CD4-positive, alpha-beta T cell treated with Interleukin-6 at 100 ng/mL for 8 hours (primary cell): Measurements from ENCODE around the gene PPM1G.
"Not testable (repeated sequence)": the region's sequence is repeated elsewhere in the genome, so short reads cannot be mapped to it uniquely, and the experiment has no call there.

Experiments
- DNase-seq: peaks from one replicate; pipeline ENCODE4 v3.0.0-alpha.2; 2020; ENCODE audit warnings: mixed read lengths, low spot score

PPM1G gene

GRCh38 chr2:27375513-27376099, 33.8 kb downstream of the PPM1G start:
- no peak for DNase-seq

GRCh38 chr2:27373567-27373966, 35.8 kb downstream of the PPM1G start:
- no peak for DNase-seq

GRCh38 chr2:27372937-27373336, 36.5 kb downstream of the PPM1G start:
- no peak for DNase-seq

GRCh38 chr2:27370816-27371620, 38.4 kb downstream of the PPM1G start:
- DNase-seq = no peak

DNA sequence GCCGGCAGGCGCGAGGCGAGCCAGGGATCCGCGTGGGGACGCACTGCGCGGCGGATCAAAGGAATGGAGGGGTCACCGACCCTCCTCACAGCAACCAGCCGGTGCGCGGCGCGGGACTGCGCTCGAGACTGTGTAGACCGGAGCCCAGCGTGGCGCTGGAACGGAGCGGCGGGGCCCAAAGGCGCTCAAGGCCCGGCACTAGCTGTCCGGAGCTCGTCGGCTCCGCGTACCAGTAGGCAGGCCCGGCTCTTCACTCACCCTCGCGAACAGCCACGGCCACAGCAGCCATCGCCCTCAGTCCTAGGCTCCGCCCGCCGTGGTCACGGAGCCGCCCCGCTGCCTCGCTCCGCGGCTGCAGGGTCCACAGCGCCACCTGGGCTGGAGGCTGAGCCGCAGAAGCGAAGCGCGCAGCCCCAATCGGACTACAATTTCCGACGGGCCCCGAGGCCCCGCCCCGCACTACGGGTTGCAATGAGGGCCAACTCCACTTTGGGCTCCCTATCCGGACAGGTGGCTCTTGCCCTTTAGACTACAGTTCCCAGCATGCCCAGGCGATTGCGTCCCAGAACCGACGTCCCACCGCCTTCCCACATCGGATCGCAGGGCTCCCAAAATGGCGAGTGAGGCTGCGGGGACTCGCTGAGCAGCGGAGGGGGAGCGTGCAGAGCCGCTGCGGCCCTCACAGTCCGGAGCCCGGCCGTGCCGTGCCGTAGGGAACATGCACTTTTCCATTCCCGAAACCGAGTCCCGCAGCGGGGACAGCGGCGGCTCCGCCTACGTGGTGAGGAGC, 39.2 kb downstream of the PPM1G start, which contains the start of the genes EIF2B4 and SNX17:
EIF2B4 (minus strand) TSS at position 313 of the 790 bp plus-strand sequence; CDS start at position 289, 24 bp downstream.
SNX17 (plus strand) TSS at position 591 of the 790 bp plus-strand sequence; CDS start at position 719, 128 bp downstream.
- DNase-seq = peak; percentile 99

DNA sequence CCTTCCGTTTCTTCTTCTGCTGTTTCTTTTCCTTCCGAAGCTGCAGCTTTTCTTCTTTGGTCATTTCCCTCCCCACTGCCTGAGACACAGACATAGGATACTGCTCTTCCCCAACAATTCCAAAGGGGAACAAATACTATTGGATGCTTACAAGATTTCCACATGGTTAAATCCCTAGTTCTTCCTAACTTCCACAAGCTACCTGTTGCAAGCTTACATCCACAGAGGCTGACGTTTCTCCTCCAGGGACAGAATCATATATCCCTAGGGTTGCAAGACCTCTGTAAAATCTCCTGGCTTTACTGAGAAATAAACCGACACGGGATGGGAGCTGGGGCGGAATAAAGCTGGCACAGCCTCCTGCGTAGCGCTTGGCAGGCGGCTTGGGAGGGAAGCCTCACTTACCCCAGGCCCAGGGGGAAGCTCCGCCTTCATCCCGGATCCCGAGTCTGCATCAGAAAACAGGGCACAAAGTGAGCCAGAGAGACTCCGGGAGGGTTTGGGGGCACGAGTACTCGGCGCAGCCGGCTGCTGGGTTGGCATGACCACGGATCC, 39.8 kb downstream of the PPM1G start:
- DNase-seq = no peak

- no peak for DNase-seq
These were observed 45.5 kb downstream of the PPM1G start for GRCh38 chr2:27363933-27364332.

DNA sequence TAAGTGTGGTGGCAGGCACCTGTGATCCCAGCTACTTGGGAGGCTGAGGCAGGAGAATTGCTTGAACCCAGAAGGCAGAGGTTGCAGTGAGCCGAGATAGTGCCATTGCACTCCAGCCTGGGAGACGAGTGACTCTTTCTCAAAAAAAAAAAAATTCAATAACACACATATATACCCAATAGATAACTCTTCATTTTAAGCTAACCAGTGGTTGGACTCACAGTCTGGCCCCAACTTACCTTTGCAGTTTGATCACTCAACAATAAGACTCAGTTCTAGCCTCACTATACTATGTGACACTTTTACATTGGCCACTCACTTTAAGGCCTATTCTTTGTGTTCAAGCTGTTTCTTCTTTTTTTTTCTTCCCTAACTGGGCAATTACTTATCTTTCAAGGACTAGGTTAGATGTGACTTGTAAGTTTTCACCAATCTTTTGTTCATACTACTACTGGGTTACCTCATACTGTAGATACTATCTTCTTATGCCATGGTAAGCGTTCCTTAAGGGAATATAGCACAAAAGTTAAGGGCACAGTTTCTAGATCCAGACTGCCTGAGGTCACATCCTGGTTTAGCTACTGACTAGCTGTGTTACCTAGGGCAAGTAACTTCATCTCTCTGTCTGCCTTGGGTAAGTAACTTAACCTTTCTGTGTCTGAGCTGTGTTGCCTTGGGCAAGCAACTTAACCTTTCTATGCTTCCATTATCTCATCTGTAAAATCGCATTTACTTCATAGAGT, 46.5 kb downstream of the PPM1G start:
- DNase-seq = no peak

- peak; percentile 89 for DNase-seq
These were observed 52.8 kb downstream of the PPM1G start, which contains the start of gene GTF3C2 for GRCh38 chr2:27356382-27357181. Gene GTF3C2, minus strand, starts transcription at chr2:27356764. Its CDS starts 13,210 bp downstream, at chr2:27343554.

DNA sequence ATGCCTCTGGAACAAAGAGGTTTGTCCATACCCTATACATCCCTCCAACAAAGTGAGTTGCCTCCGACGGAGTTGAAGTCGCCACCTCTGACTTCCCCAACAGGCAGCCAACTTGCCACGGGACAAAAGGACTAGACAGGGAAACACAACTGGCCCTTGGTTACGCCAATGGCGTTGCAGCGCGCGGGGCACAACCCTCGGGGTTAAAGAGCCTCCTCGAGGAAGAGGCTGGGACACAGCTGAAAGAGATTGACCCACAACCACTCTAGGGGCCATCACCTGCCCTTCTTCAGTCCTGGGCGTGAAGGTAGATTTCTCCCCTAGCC, 53.4 kb downstream of the PPM1G start:
- DNase-seq = peak; percentile 23

GRCh38 chr2:27354597-27354927, 54.8 kb downstream of the PPM1G start:
- DNase-seq = no peak

DNA sequence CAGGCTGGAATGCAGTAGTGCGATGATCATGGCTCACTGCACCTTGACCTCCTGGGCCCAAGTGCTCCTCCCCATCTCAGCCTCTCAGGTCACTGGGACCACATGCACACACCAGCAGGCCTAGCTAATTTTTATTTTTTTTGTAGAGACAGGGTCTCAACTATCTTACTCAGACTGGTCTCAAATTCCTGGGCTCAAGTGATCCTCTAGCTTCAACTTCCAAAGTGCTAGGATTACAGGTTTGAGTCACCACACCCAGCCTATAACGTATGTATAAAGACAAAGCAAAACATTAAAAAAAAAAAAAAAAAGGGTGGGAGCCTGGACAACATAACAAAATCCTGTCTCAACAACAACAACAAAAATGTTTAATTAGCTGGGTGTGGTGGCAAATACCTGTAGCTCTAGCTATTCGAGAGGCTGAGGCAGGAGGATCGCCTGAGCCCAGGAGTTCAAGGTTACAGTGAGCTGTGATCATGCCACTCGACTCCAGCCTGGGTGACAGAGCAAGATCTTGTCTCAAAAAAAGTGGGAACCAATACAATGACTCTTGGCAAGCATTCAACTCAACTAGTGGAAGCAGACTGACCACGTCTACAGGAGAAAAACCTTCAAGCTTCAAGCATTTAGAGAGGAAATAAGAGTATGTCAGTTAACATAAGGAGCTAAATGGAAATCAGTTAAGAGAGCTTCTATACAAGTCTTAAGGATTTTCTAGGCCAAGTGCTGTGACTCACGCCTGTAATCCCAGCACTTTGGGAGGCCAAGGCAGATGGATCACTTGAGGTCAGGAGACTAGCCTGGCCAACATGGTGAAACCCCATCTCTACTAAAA, 55.4 kb downstream of the PPM1G start:
- DNase-seq = no peak

GRCh38 chr2:27353386-27353761, 56.0 kb downstream of the PPM1G start:
- not testable (repeated sequence) for DNase-seq

- DNase-seq = no peak
These were observed 57.4 kb downstream of the PPM1G start for GRCh38 chr2:27351802-27352598.

- no peak for DNase-seq
These were observed 59.2 kb downstream of the PPM1G start for GRCh38 chr2:27350106-27350693.

DNA sequence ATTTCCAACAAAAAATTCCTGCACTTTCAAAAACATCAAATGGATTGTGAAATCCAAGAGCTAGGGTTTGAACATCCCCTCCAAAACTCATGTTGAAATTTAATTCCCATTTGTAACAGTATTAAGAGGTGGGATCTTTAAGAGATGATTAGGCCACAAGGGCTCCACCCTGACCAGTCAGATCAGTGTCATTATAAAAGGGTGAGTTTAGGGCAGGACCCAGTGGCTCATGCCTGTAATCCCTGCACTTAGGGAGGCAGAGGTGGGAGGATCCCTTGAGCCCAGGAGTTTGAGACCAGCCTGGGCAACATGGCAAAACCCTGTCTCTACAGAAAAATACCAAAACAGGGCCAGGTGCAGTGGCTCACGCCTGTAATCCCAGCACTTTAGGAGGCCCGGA, 61.8 kb downstream of the PPM1G start:
- DNase-seq = no peak

DNA sequence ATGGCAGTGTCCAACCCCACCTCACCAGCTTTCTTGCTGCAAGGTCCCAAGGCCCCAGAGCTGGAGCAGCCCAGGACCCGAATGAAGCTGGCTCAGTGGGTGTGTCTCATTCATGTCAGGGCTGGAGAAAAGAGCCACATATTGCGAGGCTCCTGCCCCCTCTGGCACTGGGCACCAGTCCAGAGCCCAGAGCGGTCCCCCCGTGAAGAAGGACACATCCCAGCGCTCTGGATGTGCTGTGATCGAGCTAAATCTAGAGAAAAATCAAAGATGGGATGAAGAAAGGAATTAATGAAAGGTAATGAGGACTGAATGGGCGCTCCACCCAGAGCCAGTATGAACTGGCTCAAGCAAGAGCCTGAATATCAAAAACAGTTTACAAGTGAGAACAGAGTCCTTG, 73.2 kb downstream of the PPM1G start:
- no peak for DNase-seq

- DNase-seq = no peak
These were observed 74.1 kb downstream of the PPM1G start for GRCh38 chr2:27335311-27335710.
